MM.1S (cell line): ENCODE measurements around the gene DDX20.
A peak's percentile ranks its signal among the peaks of the same experiment; 100 is the strongest.

Source experiments
- DNase-seq: peaks from one replicate; pipeline ENCODE4 v3.0.0-alpha.2; 2015
- H2AFZ ChIP-seq: fragments of 300-600 bp; sonication (generic); 2 replicates; pipeline ENCODE4 v1.6.0; 2016; ENCODE audit warnings: antibody characterized with exemption, low read length
- H3F3A ChIP-seq: fragments of 300-600 bp; sonication (generic); 2 replicates; pipeline ENCODE4 v1.6.1; 2016; ENCODE audit warnings: mild to moderate bottlenecking, antibody characterized with exemption, low read length, moderate library complexity, mixed read lengths; ENCODE audit not compliant: insufficient read depth
- H3K27ac ChIP-seq: fragments of 300-600 bp; sonication (generic); 2 replicates; pipeline ENCODE4 v1.5.1; 2016; ENCODE audit warnings: mild to moderate bottlenecking, low read length
- H3K27me3 ChIP-seq: fragments of 300-600 bp; sonication (generic); replicated peaks from 2 replicates; pipeline ENCODE4 v1.6.0; 2016; ENCODE audit warnings: low read length; ENCODE audit not compliant: insufficient read depth
- H3K36me3 ChIP-seq: fragments of 300-600 bp; sonication (generic); replicated peaks from 2 replicates; pipeline ENCODE4 v1.6.1; 2016; ENCODE audit warnings: mild to moderate bottlenecking, low read length, mixed read lengths; ENCODE audit not compliant: insufficient read depth
- H3K4me1 ChIP-seq: fragments of 300-600 bp; sonication (generic); 2 replicates; pipeline ENCODE4 v1.6.1; 2016; ENCODE audit warnings: low read length, mixed read lengths
- H3K4me2 ChIP-seq: fragments of 300-600 bp; sonication (generic); 2 replicates; pipeline ENCODE4 v1.6.0; 2016; ENCODE audit warnings: low read depth, low read length
- H3K4me3 ChIP-seq: fragments of 300-600 bp; sonication (generic); 2 replicates; pipeline ENCODE4 v1.5.1; 2016; ENCODE audit warnings: low read length, mixed read lengths
- H3K79me2 ChIP-seq: fragments of 300-600 bp; sonication (generic); 2 replicates; pipeline ENCODE4 v1.6.1; 2016; ENCODE audit warnings: mixed run types, low read length, mixed read lengths
- H3K9ac ChIP-seq: fragments of 300-600 bp; sonication (generic); 2 replicates; pipeline ENCODE4 v1.6.1; 2016; ENCODE audit warnings: low read length, mixed read lengths
- H3K9me2 ChIP-seq: fragments of 300-600 bp; sonication (generic); replicated peaks from 2 replicates; pipeline ENCODE4 v1.6.1; 2016; ENCODE audit warnings: mild to moderate bottlenecking, low read length, mixed read lengths; ENCODE audit not compliant: insufficient read depth
- H3K9me3 ChIP-seq: fragments of 300-600 bp; sonication (generic); replicated peaks from 2 replicates; pipeline ENCODE4 v1.6.1; 2016; ENCODE audit warnings: mild to moderate bottlenecking, low read length, mixed read lengths; ENCODE audit not compliant: insufficient read depth
- H4K20me1 ChIP-seq: fragments of 300-600 bp; sonication (generic); 2 replicates; pipeline ENCODE4 v1.6.1; 2016; ENCODE audit warnings: mild to moderate bottlenecking, low read length, moderate library complexity, mixed read lengths; ENCODE audit not compliant: insufficient read depth
- EZH2 ChIP-seq: fragments of 300-600 bp; sonication (generic); optimal IDR thresholded peaks from 2 replicates; pipeline ENCODE3; 2017; ENCODE audit warnings: low read depth, mild to moderate bottlenecking, antibody characterized with exemption, low read length, mixed read lengths
- EZH2phosphoT487 ChIP-seq: fragments of 300-600 bp; sonication (generic); IDR thresholded peaks from 2 replicates; pipeline ENCODE4 v1.6.1; 2018; ENCODE audit warnings: antibody characterized with exemption, low read length
- TF ChIP-seq, protein P1 (sequence below): fragments of 300-600 bp; sonication (generic); IDR thresholded peaks from 2 replicates; pipeline ENCODE4 v1.5.1; 2016; ENCODE audit warnings: antibody characterized with exemption, low read length, mixed read lengths

DDX20 gene

DNA sequence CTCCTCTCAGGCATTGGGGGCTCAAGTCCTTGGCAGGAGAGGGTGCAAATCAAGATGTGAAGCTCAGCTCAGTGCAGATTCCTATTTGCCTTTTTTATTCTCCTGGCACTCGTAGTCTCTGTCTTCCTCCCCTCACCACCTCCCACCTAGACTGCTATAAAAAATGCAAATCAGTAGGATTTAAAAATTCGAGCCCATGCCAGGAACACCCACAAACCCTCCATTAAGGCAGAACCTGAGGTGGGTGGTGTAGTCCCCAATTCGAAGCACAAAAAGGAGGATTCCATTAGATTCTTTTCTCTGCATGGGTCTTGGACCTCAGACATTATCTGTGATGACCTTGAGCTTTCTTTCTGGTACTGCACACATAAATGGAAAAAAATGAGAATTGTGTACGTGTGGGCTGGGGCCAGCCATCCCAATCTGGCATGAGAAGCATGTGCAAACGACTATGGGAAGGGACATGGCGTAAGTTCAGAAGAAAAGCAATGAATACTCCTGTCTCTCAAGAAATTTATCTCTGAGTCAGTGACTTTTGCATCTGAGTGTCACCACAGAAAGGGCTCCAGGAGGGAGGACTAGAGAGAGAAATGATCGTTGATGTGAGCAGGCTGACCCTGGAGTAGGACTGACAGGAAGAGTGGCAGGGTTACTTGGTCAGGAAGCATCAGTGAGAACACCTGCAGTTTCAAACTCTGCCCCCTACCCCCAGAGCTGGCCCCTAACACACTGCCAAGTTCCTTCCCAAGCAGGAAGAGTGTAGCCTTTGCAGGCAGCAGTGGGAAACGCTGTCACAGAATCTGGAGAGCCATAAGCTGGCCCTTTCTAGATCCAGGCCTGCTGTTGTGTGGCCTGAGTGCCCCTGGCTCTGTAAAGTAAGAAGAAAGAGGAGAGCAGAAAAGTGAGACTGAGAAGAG lies 18.2 kb upstream of the DDX20 start:
- no peak for DNase-seq
- Histone ChIP-seq H3K79me2 (peaks cover 3% of the 10 kb centered on the region; the same call in 1 of the 2 replicates), H3K4me1 (peaks cover 8% of the 10 kb centered on the region), H3F3A (peaks cover 10% of the 10 kb centered on the region; the same call in 1 of the 2 replicates), H3K9me3 (no peaks in the 10 kb centered on the region), H4K20me1 (no peaks in the 10 kb centered on the region), H3K27ac (peak overlapping the region; percentile 75; the same call in 1 of the 2 replicates), H3K4me3 (peak overlapping the region; percentile 66), H3K9me2 (no peaks in the 10 kb centered on the region), H2AFZ (peak overlapping the region; percentile 40; the same call in 1 of the 2 replicates), H3K4me2 (peak overlapping the region; percentile 91; the same call in 1 of the 2 replicates), H3K27me3 (no peaks in the 10 kb centered on the region), H3K36me3 (no peaks in the 10 kb centered on the region), H3K9ac (no peak overlapping the region; the same call in 1 of the 2 replicates)
- TF ChIP-seq EZH2: no peak
- TF ChIP-seq EZH2phosphoT487: no peak
- TF ChIP-seq, protein P1, sequence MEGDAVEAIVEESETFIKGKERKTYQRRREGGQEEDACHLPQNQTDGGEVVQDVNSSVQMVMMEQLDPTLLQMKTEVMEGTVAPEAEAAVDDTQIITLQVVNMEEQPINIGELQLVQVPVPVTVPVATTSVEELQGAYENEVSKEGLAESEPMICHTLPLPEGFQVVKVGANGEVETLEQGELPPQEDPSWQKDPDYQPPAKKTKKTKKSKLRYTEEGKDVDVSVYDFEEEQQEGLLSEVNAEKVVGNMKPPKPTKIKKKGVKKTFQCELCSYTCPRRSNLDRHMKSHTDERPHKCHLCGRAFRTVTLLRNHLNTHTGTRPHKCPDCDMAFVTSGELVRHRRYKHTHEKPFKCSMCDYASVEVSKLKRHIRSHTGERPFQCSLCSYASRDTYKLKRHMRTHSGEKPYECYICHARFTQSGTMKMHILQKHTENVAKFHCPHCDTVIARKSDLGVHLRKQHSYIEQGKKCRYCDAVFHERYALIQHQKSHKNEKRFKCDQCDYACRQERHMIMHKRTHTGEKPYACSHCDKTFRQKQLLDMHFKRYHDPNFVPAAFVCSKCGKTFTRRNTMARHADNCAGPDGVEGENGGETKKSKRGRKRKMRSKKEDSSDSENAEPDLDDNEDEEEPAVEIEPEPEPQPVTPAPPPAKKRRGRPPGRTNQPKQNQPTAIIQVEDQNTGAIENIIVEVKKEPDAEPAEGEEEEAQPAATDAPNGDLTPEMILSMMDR: no peak

DNA sequence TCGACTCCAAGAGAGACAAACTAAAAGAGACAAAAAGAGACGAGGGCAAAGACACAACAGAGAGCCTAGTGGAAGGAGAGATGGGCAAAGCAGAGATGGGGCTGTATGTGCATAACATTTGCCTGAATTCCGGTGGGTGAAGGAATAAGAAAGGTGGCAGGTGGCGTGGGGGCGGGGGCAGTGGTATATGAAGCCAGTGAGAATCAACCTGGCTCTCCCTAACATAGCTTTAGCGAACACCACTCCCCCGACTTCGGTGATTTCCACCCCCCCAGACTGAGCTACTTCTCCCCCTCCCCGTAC lies 17.6 kb upstream of the DDX20 start:
- peaks cover 3% of the 10 kb centered on the region; the same call in 1 of the 2 replicates for H3K79me2 ChIP-seq
- H4K20me1 ChIP-seq: no peaks in the 10 kb centered on the region
- no peaks in the 10 kb centered on the region for H3K27me3 ChIP-seq
- TF ChIP-seq EZH2: no peak
- no peak for TF ChIP-seq EZH2phosphoT487
- TF ChIP-seq, protein P1: no peak
- no peak for DNase-seq
- peak overlapping the region; percentile 65; the same call in 1 of the 2 replicates for H3K9ac ChIP-seq
- H2AFZ ChIP-seq: peak overlapping the region; percentile 40; the same call in 1 of the 2 replicates
- no peaks in the 10 kb centered on the region for H3K36me3 ChIP-seq
- no peaks in the 10 kb centered on the region for H3K9me3 ChIP-seq
- H3F3A ChIP-seq: peaks cover 10% of the 10 kb centered on the region; the same call in 1 of the 2 replicates
- no peaks in the 10 kb centered on the region for H3K9me2 ChIP-seq
- peak overlapping the region; percentile 91 for H3K4me2 ChIP-seq
- H3K4me1 ChIP-seq: peaks cover 8% of the 10 kb centered on the region
- H3K27ac ChIP-seq: peak overlapping the region; percentile 75; the same call in 1 of the 2 replicates
- peak overlapping the region; percentile 66 for H3K4me3 ChIP-seq

- H3K4me1 ChIP-seq: peaks cover 8% of the 10 kb centered on the region
- no peaks in the 10 kb centered on the region for H4K20me1 ChIP-seq
- peaks cover 3% of the 10 kb centered on the region; the same call in 1 of the 2 replicates for H3K79me2 ChIP-seq
- TF ChIP-seq EZH2phosphoT487 (no peak), EZH2 (no peak)
- TF ChIP-seq, protein P1: no peak
- peak; percentile 54 for DNase-seq
- peaks cover 10% of the 10 kb centered on the region; the same call in 1 of the 2 replicates for H3F3A ChIP-seq
- peak overlapping the region; percentile 65; the same call in 1 of the 2 replicates for H3K9ac ChIP-seq
- H3K9me3 ChIP-seq: no peaks in the 10 kb centered on the region
- peak overlapping the region; percentile 91 for H3K4me2 ChIP-seq
- H3K36me3 ChIP-seq: no peaks in the 10 kb centered on the region
- H3K9me2 ChIP-seq: no peaks in the 10 kb centered on the region
- H2AFZ ChIP-seq: peak overlapping the region; percentile 40
- H3K27me3 ChIP-seq: no peaks in the 10 kb centered on the region
- peak overlapping the region; percentile 66 for H3K4me3 ChIP-seq
- H3K27ac ChIP-seq: peak overlapping the region; percentile 75
Observed at GRCh38 chr1:111738436-111739193, 17.1 kb upstream of the DDX20 start.
